ENCODE results near the gene NDFIP2. TPM values are rescaled to one million over a fixed set of nuclear protein-coding genes. Genes with fewer than 3 reads are reported as not detected.

Gene NDFIP2
- total RNA-seq, 1 experiment from 2014 or later: 29.6 TPM

- H3K36me3 ChIP-seq (ENCODE audit: control insufficient read depth, insufficient read depth, low read length): no peaks in the 10 kb centered on the region; the same call in 1 of the 2 replicates
- ChIA-PET POLR2A (no interaction called here), CTCF (no interaction called here)
- no peaks in the 10 kb centered on the region; the same call in 1 of the 2 replicates for H3K27me3 ChIP-seq (ENCODE audit: control insufficient read depth, insufficient read depth, low read length)
- DNase-seq (ENCODE audit: low read depth, low spot score) (no peak), ATAC-seq (no peak)
- no peak overlapping the region for H3K27ac ChIP-seq (ENCODE audit: low read length)
- TF ChIP-seq TCF7L2 (IDR thresholded peaks at IDR 0.05; ENCODE audit: low read depth, low read length) (no peak), CTCF (IDR thresholded peaks at IDR 0.05) (no peak), SIN3A (IDR thresholded peaks at IDR 0.05; ENCODE audit: borderline replicate concordance, insufficient read depth, low read depth, low read length) (no peak), REST (IDR thresholded peaks at IDR 0.05; ENCODE audit: insufficient read depth in 1 of 2, low read depth in 2 of 2, low read length in 1 of 2) (no peak), POLR2AphosphoS5 (IDR thresholded peaks at IDR 0.05; ENCODE audit: low read depth, low read length) (no peak)
- no peak overlapping the region for H3K4me3 ChIP-seq (ENCODE audit: low read depth in 2 of 2, low read length in 2 of 2)
- peaks cover 11% of the 10 kb centered on the region for H3K4me1 ChIP-seq (ENCODE audit: control insufficient read depth, insufficient read depth, low read length)
- intact Hi-C loops (cut with micrococcal nuclease; ENCODE audit: unreplicated experiment) (no loop called here), in situ Hi-C loops (cut with HindIII; ENCODE audit: low pct_unique_long_range_greater_than_20kb, low sequenced_read_pairs) (no loop called here)
- no TSS peak for BruUV-seq (replicated peaks)
- H3K9me3 ChIP-seq (ENCODE audit: control insufficient read depth, insufficient read depth, low read depth, low read length): no peaks in the 10 kb centered on the region
These were observed 1.1 kb upstream of the NDFIP2 start for GRCh38 chr13:79479882-79480281.

GRCh38 chr13:79481685-79482052 is 714 bp downstream of the NDFIP2 start:
- H3K4me3 ChIP-seq (ENCODE audit: low read depth in 2 of 2, low read length in 2 of 2): peak overlapping the region; percentile 90 to 92
- no peaks in the 10 kb centered on the region; the same call in 1 of the 2 replicates for H3K36me3 ChIP-seq (ENCODE audit: control insufficient read depth, insufficient read depth, low read length)
- CTCF ChIA-PET: interaction anchor here (0.7 kb wide), 2 partner anchors 32 to 74 kb away, joined by 3 read pairs; no protein-coding TSS in a partner anchor
- DNase-seq (ENCODE audit: low read depth, low spot score): no peak
- no peaks in the 10 kb centered on the region for H3K9me3 ChIP-seq (ENCODE audit: control insufficient read depth, insufficient read depth, low read depth, low read length)
- peak overlapping the region; percentile 82 for H3K27ac ChIP-seq (ENCODE audit: low read length)
- in situ Hi-C loops (cut with HindIII; ENCODE audit: low pct_unique_long_range_greater_than_20kb, low sequenced_read_pairs): no loop called here
- H3K27me3 ChIP-seq (ENCODE audit: control insufficient read depth, insufficient read depth, low read length): no peaks in the 10 kb centered on the region; the same call in 1 of the 2 replicates
- H3K4me1 ChIP-seq (ENCODE audit: control insufficient read depth, insufficient read depth, low read length): peaks cover 11% of the 10 kb centered on the region
- POLR2A ChIA-PET: no interaction called here
- ATAC-seq: peak; percentile 61
- intact Hi-C loops (cut with micrococcal nuclease; ENCODE audit: unreplicated experiment): no loop called here
- BruUV-seq (replicated peaks): no TSS peak
- TF ChIP-seq SIN3A (IDR thresholded peaks at IDR 0.05; ENCODE audit: borderline replicate concordance, insufficient read depth, low read depth, low read length) (no peak), TCF7L2 (IDR thresholded peaks at IDR 0.05; ENCODE audit: low read depth, low read length) (no peak), CTCF (IDR thresholded peaks at IDR 0.05) (no peak), POLR2AphosphoS5 (IDR thresholded peaks at IDR 0.05; ENCODE audit: low read depth, low read length) (no peak), REST (IDR thresholded peaks at IDR 0.05; ENCODE audit: insufficient read depth in 1 of 2, low read depth in 2 of 2, low read length in 1 of 2) (no peak)

Data from Panc1 (cell line).